Esophagus squamous epithelium (tissue), 5 donors: ENCODE measurements around the gene SLC22A25. TPM values are rescaled to one million over a fixed set of nuclear protein-coding genes. Genes with fewer than 3 reads are reported as not detected.

ENCODE experiments used
- DNase-seq: peaks from one replicate; lab custom pipeline; 2025; lab: John Stamatoyannopoulos, UW
- H3K27ac ChIP-seq, 4 donors: fragments of 200-600 bp; sonication (generic); one replicate each; pipeline ENCODE4 v1.5.1; 2016 to 2019; ENCODE audit warnings: mild to moderate bottlenecking in 1 of 4
- H3K27me3 ChIP-seq, 4 donors: fragments of 200-600 bp; sonication (generic); 1 replicate in 3 of 4; 2 replicates in 1 of 4; pipeline versions ENCODE4 v1.5.1 to v1.6.0; 2017 to 2021; ENCODE audit warnings: antibody characterized with exemption in 1 of 4
- H3K36me3 ChIP-seq, 3 donors: fragments of 200-600 bp; sonication (generic); one replicate each; pipeline ENCODE4 v1.5.1; 2016 to 2019
- H3K4me1 ChIP-seq, 3 donors: fragments of 200-600 bp; sonication (generic); one replicate each; pipeline ENCODE4 v1.5.1; 2017 to 2019
- H3K4me3 ChIP-seq, 4 donors: fragments of 200-600 bp; sonication (generic); 1 replicate in 3 of 4; 2 replicates in 1 of 4; pipeline ENCODE4 v1.5.1; 2016 to 2019; ENCODE audit warnings: mild to moderate bottlenecking in 2 of 4, moderate library complexity in 1 of 4
- H3K9me3 ChIP-seq, 3 donors: fragments of 200-600 bp; sonication (generic); one replicate each; pipeline ENCODE4 v1.5.1; 2016 to 2019
- CTCF ChIP-seq, 6 experiments: fragments of 450-650 bp in 4 of 6; fragments of 200-600 bp in 2 of 6; sonication (generic) in 2 of 6; IDR thresholded peaks; one replicate each; pipeline ENCODE4 v1.5.1; 2016 to 2019; ENCODE audit warnings: antibody characterized with exemption in 6 of 6, mild to moderate bottlenecking in 4 of 6, moderate library complexity in 4 of 6
- POLR2A ChIP-seq, 4 donors: fragments of 450-650 bp; IDR thresholded peaks; one replicate each; pipeline ENCODE4 v1.6.1; 2017; ENCODE audit warnings: antibody characterized with exemption in 4 of 4, mild to moderate bottlenecking in 4 of 4, moderate library complexity in 3 of 4
- WGBS, 2 donors: methylation state at CpG; one replicate each; pipeline ENCODE4 v1.1.5; 2018; 5-methylcytosine and 5-hydroxymethylcytosine counted together
- intact Hi-C: fragments of 100-400 bp; cut with DNase I; formaldehyde crosslinking; loops from one replicate; pipeline ENCODE4 v1.15.0; 2022
- total RNA-seq, 4 donors: library from RNA; depleted of rRNA; stranded (reverse); fragments of >200 nt; gene quantifications; one replicate each; pipeline ENCODE4 v1.1.0, GENCODE V29; 2016
- donor health status: DM: yes; HTN: yes; CAD: no.

Gene SLC22A25
- total RNA-seq, 4 donors from 2014 or later: 0.29 TPM; not detected in 3

- H3K27me3 ChIP-seq: peaks cover 0 to 10% (median 0%) of the 10 kb centered on the region in 4 donors
- no peak overlapping the region for H3K4me3 ChIP-seq
- no peaks in the 10 kb centered on the region for H3K9me3 ChIP-seq
- H3K4me1 ChIP-seq: no peaks in the 10 kb centered on the region
- no peak for DNase-seq
- H3K36me3 ChIP-seq: no peaks in the 10 kb centered on the region
- no peak overlapping the region for H3K27ac ChIP-seq
- TF ChIP-seq CTCF (IDR thresholded peaks at IDR 0.05) (peak in 1 of 6 experiments; percentile 53), POLR2A (IDR thresholded peaks at IDR 0.05) (no peak)
- 0 to 18% methylated on average over 1 of the region's 1 CpG for WGBS, 2 donors
- intact Hi-C loops: no loop called here
Measured at GRCh38 chr11:63277345-63277943, 34.0 kb upstream of the SLC22A25 start.

- 67 to 82% methylated on average over 1 of the region's 1 CpG for WGBS, 2 donors
- H3K9me3 ChIP-seq: no peaks in the 10 kb centered on the region
- H3K36me3 ChIP-seq: no peaks in the 10 kb centered on the region
- peaks cover 0 to 11% (median 0%) of the 10 kb centered on the region in 4 donors for H3K27me3 ChIP-seq
- intact Hi-C loops: no loop called here
- DNase-seq: no peak
- H3K4me1 ChIP-seq: no peaks in the 10 kb centered on the region
- no peak overlapping the region for H3K27ac ChIP-seq
- no peak overlapping the region for H3K4me3 ChIP-seq
- TF ChIP-seq CTCF (IDR thresholded peaks at IDR 0.05) (peak in 1 of 6 experiments; percentile 35), POLR2A (IDR thresholded peaks at IDR 0.05) (no peak)
Measured at GRCh38 chr11:63274776-63275175, 31.4 kb upstream of the SLC22A25 start.

- DNase-seq: no peak
- Histone ChIP-seq H3K36me3 (no peaks in the 10 kb centered on the region), H3K27me3 (peaks cover 0 to 11% (median 0%) of the 10 kb centered on the region in 4 donors), H3K9me3 (no peaks in the 10 kb centered on the region), H3K27ac (no peak overlapping the region), H3K4me3 (no peak overlapping the region), H3K4me1 (no peaks in the 10 kb centered on the region)
- no peak for TF ChIP-seq POLR2A (IDR thresholded peaks at IDR 0.05)
- TF ChIP-seq CTCF (IDR thresholded peaks at IDR 0.05): no peak
- WGBS, 2 donors: 94 to 98% methylated on average over 3 of the region's 3 CpGs
- intact Hi-C loops: no loop called here
Measured at GRCh38 chr11:63273685-63274084, 30.3 kb upstream of the SLC22A25 start.

- TF ChIP-seq CTCF (IDR thresholded peaks at IDR 0.05) (no peak), POLR2A (IDR thresholded peaks at IDR 0.05) (no peak)
- peaks cover 0 to 3% (median 0%) of the 10 kb centered on the region in 4 donors for H3K27me3 ChIP-seq
- peaks cover 0 to 30% (median 3%) of the 10 kb centered on the region in 3 donors for H3K4me1 ChIP-seq
- no peak overlapping the region for H3K4me3 ChIP-seq
- 28 to 52% methylated on average over 3 of the region's 3 CpGs for WGBS, 2 donors
- no peaks in the 10 kb centered on the region for H3K9me3 ChIP-seq
- H3K27ac ChIP-seq: peak overlapping the region in 2 of 4 donors; percentile 39 to 72
- no peak for DNase-seq
- intact Hi-C loops: no loop called here
- H3K36me3 ChIP-seq: no peaks in the 10 kb centered on the region
Measured at GRCh38 chr11:63262547-63262946, 19.1 kb upstream of the SLC22A25 start.

- H3K4me1 ChIP-seq: no peaks in the 10 kb centered on the region
- no peaks in the 10 kb centered on the region for H3K9me3 ChIP-seq
- H3K36me3 ChIP-seq: no peaks in the 10 kb centered on the region
- H3K27ac ChIP-seq: no peak overlapping the region
- H3K27me3 ChIP-seq: no peaks in the 10 kb centered on the region
- no peak overlapping the region for H3K4me3 ChIP-seq
- intact Hi-C loops: no loop called here
- no peak for DNase-seq
- no peak for TF ChIP-seq CTCF (IDR thresholded peaks at IDR 0.05)
- no peak for TF ChIP-seq POLR2A (IDR thresholded peaks at IDR 0.05)
- WGBS, 2 donors: 92 to 94% methylated on average over 2 of the region's 2 CpGs
Measured at GRCh38 chr11:63251312-63251711, 7.9 kb upstream of the SLC22A25 start.
